NB4 (cell line): ENCODE measurements around the gene MYOD1.

Experiments used
- CTCF ChIP-seq: IDR thresholded peaks from one replicate; pipeline ENCODE4 v1.5.1; 2012; ENCODE audit warnings: low read depth, low read length
- MYC ChIP-seq: IDR thresholded peaks from 2 replicates; pipeline ENCODE4 v1.6.1; 2011; ENCODE audit warnings: low read depth, low read length

GRCh38 chr11:17719028-17719937 is at the start of gene MYOD1:
- no peak for TF ChIP-seq MYC
- TF ChIP-seq CTCF: no peak
